OCI-LY7 (cell line): ENCODE data around the gene PACS2.

Experiments
- CTCF ChIP-seq: fragments of 200-600 bp; sonication (generic); conservative IDR thresholded peaks from 2 replicates; pipeline ENCODE4 v1.5.1; 2014; ENCODE audit warnings: mild to moderate bottlenecking, antibody characterized with exemption, low read length, moderate library complexity, mixed read lengths
- EZH2phosphoT487 ChIP-seq: fragments of 200-600 bp; sonication (generic); IDR thresholded peaks from 2 replicates; pipeline ENCODE4 v1.6.1; 2018; ENCODE audit warnings: low read depth, borderline replicate concordance, mild to moderate bottlenecking, mixed run types, antibody characterized with exemption, low read length, moderate library complexity, mixed read lengths

GRCh38 chr14:105294142-105294597, 20.4 kb upstream of the PACS2 start:
- TF ChIP-seq CTCF (no peak), EZH2phosphoT487 (no peak)
